Measurements from ENCODE around the gene LARGE1. TPM values are rescaled to one million over a fixed set of nuclear protein-coding genes. Genes with fewer than 3 reads are reported as not detected.
A peak's percentile ranks its signal among the peaks of the same experiment; 100 is the strongest.

LARGE1 gene
- total and polyA plus RNA-seq, 2 of the 13 experiments (the other 11 are each of a cell fraction or from before 2014, with no cell fraction given): 8.4 to 11.0 TPM

DNA sequence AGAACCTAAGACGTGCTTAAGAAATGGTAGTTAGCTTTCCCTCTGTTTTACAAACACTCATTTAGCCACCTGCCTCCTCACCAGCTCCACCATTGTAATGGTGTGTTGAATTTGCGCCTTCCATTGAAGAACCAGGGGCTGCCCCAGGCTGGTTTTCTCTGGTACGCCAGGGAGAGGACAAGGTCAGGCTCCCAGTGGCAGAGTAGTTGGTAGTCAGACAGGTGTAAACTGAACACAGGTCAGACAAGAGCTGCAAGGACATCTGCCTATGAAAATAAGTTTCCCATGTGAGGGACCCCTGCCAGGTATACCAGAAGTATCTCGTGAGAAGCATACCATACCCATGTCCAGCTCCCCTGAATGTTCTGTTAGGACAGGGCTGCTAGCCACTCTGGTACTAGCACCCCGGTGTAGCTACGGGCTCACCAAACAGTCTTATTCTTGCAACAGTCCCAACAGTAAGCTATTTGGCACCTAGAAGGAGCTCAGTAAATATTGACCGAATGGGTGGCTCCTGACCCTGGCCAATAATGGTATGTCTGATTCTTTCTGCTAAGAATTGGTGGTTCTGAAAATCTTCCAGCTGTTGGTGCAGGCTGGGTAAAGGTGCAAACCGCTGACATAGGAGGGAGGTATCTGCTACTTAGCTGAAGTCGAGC lies 359.0 kb downstream of the LARGE1 start (continued):
- TF ChIP-seq, protein P1, sequence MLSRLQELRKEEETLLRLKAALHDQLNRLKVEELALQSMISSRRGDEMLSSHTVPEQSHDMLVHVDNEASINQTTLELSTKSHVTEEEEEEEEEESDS (CRISPR knock-in tag; IDR thresholded peaks at IDR 0.05; ENCODE audit: borderline replicate concordance): no peak
- TF ChIP-seq JUN (CRISPR knock-in tag; IDR thresholded peaks at IDR 0.05) (no peak), ZNF577 (CRISPR knock-in tag; IDR thresholded peaks at IDR 0.05; ENCODE audit: borderline replicate concordance, low read depth) (no peak), NFIB (CRISPR knock-in tag; IDR thresholded peaks at IDR 0.05; ENCODE audit: borderline replicate concordance) (no peak), SALL1 (CRISPR knock-in tag; IDR thresholded peaks at IDR 0.05) (0 out of 2 replicates have a peak, but pooled peaks have one; percentile 19), ZNF33A (CRISPR knock-in tag; IDR thresholded peaks at IDR 0.05; ENCODE audit: borderline replicate concordance) (no peak), IKZF1 (IDR thresholded peaks at IDR 0.05) (no peak), FOXJ3 (CRISPR knock-in tag; IDR thresholded peaks at IDR 0.05; ENCODE audit: borderline replicate concordance) (peak; percentile 38; the same call in 1 of the 2 replicates), ZNF776 (CRISPR knock-in tag; IDR thresholded peaks at IDR 0.05) (no peak), HMG20A (CRISPR knock-in tag; IDR thresholded peaks at IDR 0.05; ENCODE audit: borderline replicate concordance) (peak; percentile 56; the same call in 1 of the 2 replicates), XBP1 (CRISPR knock-in tag; IDR thresholded peaks at IDR 0.05) (no peak), SUZ12 (IDR thresholded peaks at IDR 0.05; ENCODE audit: low read depth, low read length) (no peak), HNF4A (CRISPR knock-in tag; IDR thresholded peaks at IDR 0.05) (0 out of 2 replicates have a peak, but pooled peaks have one; percentile 13), KLF6 (CRISPR knock-in tag; IDR thresholded peaks at IDR 0.05) (no peak), GABPA (IDR thresholded peaks at IDR 0.05; ENCODE audit: low read depth, low read length) (no peak), GABPA (CRISPR knock-in tag; IDR thresholded peaks at IDR 0.05; ENCODE audit: low read depth) (no peak)
- TF ChIP-seq, protein P2, sequence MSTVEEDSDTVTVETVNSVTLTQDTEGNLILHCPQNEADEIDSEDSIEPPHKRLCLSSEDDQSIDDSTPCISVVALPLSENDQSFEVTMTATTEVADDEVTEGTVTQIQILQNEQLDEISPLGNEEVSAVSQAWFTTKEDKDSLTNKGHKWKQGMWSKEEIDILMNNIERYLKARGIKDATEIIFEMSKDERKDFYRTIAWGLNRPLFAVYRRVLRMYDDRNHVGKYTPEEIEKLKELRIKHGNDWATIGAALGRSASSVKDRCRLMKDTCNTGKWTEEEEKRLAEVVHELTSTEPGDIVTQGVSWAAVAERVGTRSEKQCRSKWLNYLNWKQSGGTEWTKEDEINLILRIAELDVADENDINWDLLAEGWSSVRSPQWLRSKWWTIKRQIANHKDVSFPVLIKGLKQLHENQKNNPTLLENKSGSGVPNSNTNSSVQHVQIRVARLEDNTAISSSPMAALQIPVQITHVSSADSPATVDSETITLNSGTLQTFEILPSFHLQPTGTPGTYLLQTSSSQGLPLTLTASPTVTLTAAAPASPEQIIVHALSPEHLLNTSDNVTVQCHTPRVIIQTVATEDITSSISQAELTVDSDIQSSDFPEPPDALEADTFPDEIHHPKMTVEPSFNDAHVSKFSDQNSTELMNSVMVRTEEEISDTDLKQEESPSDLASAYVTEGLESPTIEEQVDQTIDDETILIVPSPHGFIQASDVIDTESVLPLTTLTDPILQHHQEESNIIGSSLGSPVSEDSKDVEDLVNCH (CRISPR knock-in tag; IDR thresholded peaks at IDR 0.05): no peak
- TF ChIP-seq, protein P3, sequence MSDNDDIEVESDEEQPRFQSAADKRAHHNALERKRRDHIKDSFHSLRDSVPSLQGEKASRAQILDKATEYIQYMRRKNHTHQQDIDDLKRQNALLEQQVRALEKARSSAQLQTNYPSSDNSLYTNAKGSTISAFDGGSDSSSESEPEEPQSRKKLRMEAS (IDR thresholded peaks at IDR 0.05): no peak
- TF ChIP-seq, protein P4, sequence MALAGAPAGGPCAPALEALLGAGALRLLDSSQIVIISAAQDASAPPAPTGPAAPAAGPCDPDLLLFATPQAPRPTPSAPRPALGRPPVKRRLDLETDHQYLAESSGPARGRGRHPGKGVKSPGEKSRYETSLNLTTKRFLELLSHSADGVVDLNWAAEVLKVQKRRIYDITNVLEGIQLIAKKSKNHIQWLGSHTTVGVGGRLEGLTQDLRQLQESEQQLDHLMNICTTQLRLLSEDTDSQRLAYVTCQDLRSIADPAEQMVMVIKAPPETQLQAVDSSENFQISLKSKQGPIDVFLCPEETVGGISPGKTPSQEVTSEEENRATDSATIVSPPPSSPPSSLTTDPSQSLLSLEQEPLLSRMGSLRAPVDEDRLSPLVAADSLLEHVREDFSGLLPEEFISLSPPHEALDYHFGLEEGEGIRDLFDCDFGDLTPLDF (CRISPR knock-in tag; IDR thresholded peaks at IDR 0.05): no peak
- TF ChIP-seq, protein P5, sequence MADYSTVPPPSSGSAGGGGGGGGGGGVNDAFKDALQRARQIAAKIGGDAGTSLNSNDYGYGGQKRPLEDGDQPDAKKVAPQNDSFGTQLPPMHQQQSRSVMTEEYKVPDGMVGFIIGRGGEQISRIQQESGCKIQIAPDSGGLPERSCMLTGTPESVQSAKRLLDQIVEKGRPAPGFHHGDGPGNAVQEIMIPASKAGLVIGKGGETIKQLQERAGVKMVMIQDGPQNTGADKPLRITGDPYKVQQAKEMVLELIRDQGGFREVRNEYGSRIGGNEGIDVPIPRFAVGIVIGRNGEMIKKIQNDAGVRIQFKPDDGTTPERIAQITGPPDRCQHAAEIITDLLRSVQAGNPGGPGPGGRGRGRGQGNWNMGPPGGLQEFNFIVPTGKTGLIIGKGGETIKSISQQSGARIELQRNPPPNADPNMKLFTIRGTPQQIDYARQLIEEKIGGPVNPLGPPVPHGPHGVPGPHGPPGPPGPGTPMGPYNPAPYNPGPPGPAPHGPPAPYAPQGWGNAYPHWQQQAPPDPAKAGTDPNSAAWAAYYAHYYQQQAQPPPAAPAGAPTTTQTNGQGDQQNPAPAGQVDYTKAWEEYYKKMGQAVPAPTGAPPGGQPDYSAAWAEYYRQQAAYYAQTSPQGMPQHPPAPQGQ (CRISPR knock-in tag; IDR thresholded peaks at IDR 0.05; ENCODE audit: borderline replicate concordance): no peak
- TF ChIP-seq, protein P6, sequence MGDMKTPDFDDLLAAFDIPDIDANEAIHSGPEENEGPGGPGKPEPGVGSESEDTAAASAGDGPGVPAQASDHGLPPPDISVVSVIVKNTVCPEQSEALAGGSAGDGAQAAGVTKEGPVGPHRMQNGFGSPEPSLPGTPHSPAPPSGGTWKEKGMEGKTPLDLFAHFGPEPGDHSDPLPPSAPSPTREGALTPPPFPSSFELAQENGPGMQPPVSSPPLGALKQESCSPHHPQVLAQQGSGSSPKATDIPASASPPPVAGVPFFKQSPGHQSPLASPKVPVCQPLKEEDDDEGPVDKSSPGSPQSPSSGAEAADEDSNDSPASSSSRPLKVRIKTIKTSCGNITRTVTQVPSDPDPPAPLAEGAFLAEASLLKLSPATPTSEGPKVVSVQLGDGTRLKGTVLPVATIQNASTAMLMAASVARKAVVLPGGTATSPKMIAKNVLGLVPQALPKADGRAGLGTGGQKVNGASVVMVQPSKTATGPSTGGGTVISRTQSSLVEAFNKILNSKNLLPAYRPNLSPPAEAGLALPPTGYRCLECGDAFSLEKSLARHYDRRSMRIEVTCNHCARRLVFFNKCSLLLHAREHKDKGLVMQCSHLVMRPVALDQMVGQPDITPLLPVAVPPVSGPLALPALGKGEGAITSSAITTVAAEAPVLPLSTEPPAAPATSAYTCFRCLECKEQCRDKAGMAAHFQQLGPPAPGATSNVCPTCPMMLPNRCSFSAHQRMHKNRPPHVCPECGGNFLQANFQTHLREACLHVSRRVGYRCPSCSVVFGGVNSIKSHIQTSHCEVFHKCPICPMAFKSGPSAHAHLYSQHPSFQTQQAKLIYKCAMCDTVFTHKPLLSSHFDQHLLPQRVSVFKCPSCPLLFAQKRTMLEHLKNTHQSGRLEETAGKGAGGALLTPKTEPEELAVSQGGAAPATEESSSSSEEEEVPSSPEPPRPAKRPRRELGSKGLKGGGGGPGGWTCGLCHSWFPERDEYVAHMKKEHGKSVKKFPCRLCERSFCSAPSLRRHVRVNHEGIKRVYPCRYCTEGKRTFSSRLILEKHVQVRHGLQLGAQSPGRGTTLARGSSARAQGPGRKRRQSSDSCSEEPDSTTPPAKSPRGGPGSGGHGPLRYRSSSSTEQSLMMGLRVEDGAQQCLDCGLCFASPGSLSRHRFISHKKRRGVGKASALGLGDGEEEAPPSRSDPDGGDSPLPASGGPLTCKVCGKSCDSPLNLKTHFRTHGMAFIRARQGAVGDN (CRISPR knock-in tag; IDR thresholded peaks at IDR 0.05): no peak
